Esophagus squamous epithelium (tissue), 5 donors: Measurements from ENCODE around the gene NSG2. TPM values are rescaled to one million over a fixed set of nuclear protein-coding genes. Genes with fewer than 3 reads are reported as not detected.
"Not testable (repeated sequence)": the region's sequence is repeated elsewhere in the genome, so short reads cannot be mapped to it uniquely, and the experiment has no call there.

Experiments
- DNase-seq: peaks from one replicate; lab custom pipeline; 2025; lab: John Stamatoyannopoulos, UW
- H3K27ac ChIP-seq, 4 donors: fragments of 200-600 bp; sonication (generic); one replicate each; pipeline ENCODE4 v1.5.1; 2016 to 2019; ENCODE audit warnings: mild to moderate bottlenecking in 1 of 4
- H3K27me3 ChIP-seq, 4 donors: fragments of 200-600 bp; sonication (generic); 1 replicate in 3 of 4; 2 replicates in 1 of 4; pipeline versions ENCODE4 v1.5.1 to v1.6.0; 2017 to 2021; ENCODE audit warnings: antibody characterized with exemption in 1 of 4
- H3K36me3 ChIP-seq, 3 donors: fragments of 200-600 bp; sonication (generic); one replicate each; pipeline ENCODE4 v1.5.1; 2016 to 2019
- H3K4me1 ChIP-seq, 3 donors: fragments of 200-600 bp; sonication (generic); one replicate each; pipeline ENCODE4 v1.5.1; 2017 to 2019
- H3K4me3 ChIP-seq, 4 donors: fragments of 200-600 bp; sonication (generic); 1 replicate in 3 of 4; 2 replicates in 1 of 4; pipeline ENCODE4 v1.5.1; 2016 to 2019; ENCODE audit warnings: mild to moderate bottlenecking in 2 of 4, moderate library complexity in 1 of 4
- H3K9me3 ChIP-seq, 3 donors: fragments of 200-600 bp; sonication (generic); one replicate each; pipeline ENCODE4 v1.5.1; 2016 to 2019
- POLR2A ChIP-seq, 4 donors: fragments of 450-650 bp; IDR thresholded peaks; one replicate each; pipeline ENCODE4 v1.6.1; 2017; ENCODE audit warnings: antibody characterized with exemption in 4 of 4, mild to moderate bottlenecking in 4 of 4, moderate library complexity in 3 of 4
- WGBS, 2 donors: methylation state at CpG; one replicate each; pipeline ENCODE4 v1.1.5; 2018; 5-methylcytosine and 5-hydroxymethylcytosine counted together
- intact Hi-C: fragments of 100-400 bp; cut with DNase I; formaldehyde crosslinking; loops from one replicate; pipeline ENCODE4 v1.15.0; 2022
- total RNA-seq, 4 donors: library from RNA; depleted of rRNA; stranded (reverse); fragments of >200 nt; gene quantifications; one replicate each; pipeline ENCODE4 v1.1.0, GENCODE V29; 2016
- TF ChIP-seq, protein P1 (sequence below), 6 experiments: fragments of 450-650 bp in 4 of 6; fragments of 200-600 bp in 2 of 6; sonication (generic) in 2 of 6; IDR thresholded peaks; one replicate each; pipeline ENCODE4 v1.5.1; 2016 to 2019; ENCODE audit warnings: antibody characterized with exemption in 6 of 6, mild to moderate bottlenecking in 4 of 6, moderate library complexity in 4 of 6
- donor health status: DM: yes; HTN: yes; CAD: no.

NSG2 gene
- total RNA-seq, 4 donors from 2014 or later, result not detected

DNA sequence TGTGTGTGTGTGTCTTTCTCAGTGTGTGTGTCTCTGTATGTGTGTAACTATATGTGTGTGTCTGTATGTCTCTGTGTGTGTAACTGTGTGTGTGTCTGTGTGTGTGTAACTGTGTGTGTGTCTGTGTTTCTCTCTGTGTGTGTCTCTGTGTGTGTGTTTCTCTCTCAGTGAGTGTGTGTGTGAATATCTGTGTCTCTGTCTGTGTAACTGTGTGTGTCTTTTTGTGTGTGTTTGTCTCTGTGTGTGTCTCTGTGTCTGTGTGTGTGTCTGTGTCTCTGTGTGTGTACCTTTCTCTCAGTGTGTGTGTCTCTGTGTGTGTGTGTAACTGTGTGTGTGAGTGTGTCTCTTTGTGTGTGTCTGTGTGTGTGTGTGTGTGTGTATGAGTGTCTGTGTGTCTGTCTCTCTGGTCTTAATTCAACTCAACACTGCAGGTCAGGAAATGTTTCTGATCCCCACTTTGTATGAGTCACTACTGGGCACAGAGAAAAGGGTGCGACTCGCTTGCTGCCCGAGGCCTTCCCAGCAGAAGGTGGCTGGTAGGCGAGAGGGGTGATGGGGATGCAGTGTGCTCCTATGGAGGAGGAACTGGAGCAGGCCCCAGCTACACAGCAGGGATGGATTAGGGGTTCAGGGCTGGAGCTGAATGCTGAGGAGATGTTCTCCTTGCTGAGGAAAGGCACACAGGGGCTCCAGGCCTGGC, 52.1 kb downstream of the NSG2 start:
- TF ChIP-seq POLR2A (IDR thresholded peaks at IDR 0.05), result no peak
- TF ChIP-seq, protein P1, sequence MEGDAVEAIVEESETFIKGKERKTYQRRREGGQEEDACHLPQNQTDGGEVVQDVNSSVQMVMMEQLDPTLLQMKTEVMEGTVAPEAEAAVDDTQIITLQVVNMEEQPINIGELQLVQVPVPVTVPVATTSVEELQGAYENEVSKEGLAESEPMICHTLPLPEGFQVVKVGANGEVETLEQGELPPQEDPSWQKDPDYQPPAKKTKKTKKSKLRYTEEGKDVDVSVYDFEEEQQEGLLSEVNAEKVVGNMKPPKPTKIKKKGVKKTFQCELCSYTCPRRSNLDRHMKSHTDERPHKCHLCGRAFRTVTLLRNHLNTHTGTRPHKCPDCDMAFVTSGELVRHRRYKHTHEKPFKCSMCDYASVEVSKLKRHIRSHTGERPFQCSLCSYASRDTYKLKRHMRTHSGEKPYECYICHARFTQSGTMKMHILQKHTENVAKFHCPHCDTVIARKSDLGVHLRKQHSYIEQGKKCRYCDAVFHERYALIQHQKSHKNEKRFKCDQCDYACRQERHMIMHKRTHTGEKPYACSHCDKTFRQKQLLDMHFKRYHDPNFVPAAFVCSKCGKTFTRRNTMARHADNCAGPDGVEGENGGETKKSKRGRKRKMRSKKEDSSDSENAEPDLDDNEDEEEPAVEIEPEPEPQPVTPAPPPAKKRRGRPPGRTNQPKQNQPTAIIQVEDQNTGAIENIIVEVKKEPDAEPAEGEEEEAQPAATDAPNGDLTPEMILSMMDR (IDR thresholded peaks at IDR 0.05), result no peak
- Histone ChIP-seq H3K4me1 (peaks cover 0 to 6% (median 0%) of the 10 kb centered on the region in 3 donors), H3K9me3 (no peaks in the 10 kb centered on the region), H3K36me3 (no peaks in the 10 kb centered on the region), H3K27ac (no peak overlapping the region), H3K27me3 (peaks cover 0 to 23% (median 0%) of the 10 kb centered on the region in 4 donors), H3K4me3 (no peak overlapping the region)
- DNase-seq, result no peak
- intact Hi-C loops, result no loop called here
- 17 to 40% methylated on average over 1 to 2 of the region's 4 CpGs for WGBS, 2 donors

- TF ChIP-seq, protein P1 (IDR thresholded peaks at IDR 0.05), result no peak
- no peak for TF ChIP-seq POLR2A (IDR thresholded peaks at IDR 0.05)
- intact Hi-C loops, result no loop called here
- Histone ChIP-seq H3K27ac (no peak overlapping the region), H3K9me3 (no peaks in the 10 kb centered on the region), H3K4me3 (no peak overlapping the region), H3K27me3 (peaks cover 0 to 19% (median 0%) of the 10 kb centered on the region in 4 donors), H3K36me3 (no peaks in the 10 kb centered on the region), H3K4me1 (peaks cover 0 to 6% (median 0%) of the 10 kb centered on the region in 3 donors)
- DNase-seq, result no peak
- 77 to 88% methylated on average over 11 to 14 of the region's 15 CpGs for WGBS, 2 donors
Measured at GRCh38 chr5:174098694-174099093, 53.2 kb downstream of the NSG2 start.

DNA sequence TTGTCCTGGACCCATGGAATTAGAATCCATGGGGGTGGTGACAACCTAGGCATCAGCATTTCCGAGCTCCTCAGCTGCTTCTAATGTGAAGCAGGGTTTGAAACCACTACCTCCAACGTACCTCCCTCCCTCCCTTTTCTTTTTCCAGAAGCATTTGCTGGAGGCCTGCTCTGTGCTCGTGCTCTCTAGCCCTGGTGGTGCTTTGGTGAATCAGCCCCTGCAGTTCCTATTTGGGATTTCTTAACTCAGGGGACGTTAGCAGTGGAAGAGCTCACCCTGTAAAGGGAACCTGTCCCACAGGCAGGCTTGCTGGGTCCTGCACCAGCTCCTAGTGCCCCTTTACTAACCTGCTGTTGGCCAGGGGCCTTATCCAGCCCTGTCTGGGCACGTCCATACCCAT, 55.0 kb downstream of the NSG2 start:
- Histone ChIP-seq H3K27me3 (peaks cover 0 to 18% (median 0%) of the 10 kb centered on the region in 4 donors), H3K27ac (no peak overlapping the region), H3K36me3 (no peaks in the 10 kb centered on the region), H3K4me3 (no peak overlapping the region), H3K9me3 (no peaks in the 10 kb centered on the region), H3K4me1 (peaks cover 0 to 6% (median 0%) of the 10 kb centered on the region in 3 donors)
- 33 to 59% methylated on average over 4 of the region's 5 CpGs for WGBS, 2 donors
- intact Hi-C loops, result no loop called here
- no peak for TF ChIP-seq POLR2A (IDR thresholded peaks at IDR 0.05)
- TF ChIP-seq, protein P1 (IDR thresholded peaks at IDR 0.05), result peak in 1 of 6 experiments; percentile 21
- no peak for DNase-seq

DNA sequence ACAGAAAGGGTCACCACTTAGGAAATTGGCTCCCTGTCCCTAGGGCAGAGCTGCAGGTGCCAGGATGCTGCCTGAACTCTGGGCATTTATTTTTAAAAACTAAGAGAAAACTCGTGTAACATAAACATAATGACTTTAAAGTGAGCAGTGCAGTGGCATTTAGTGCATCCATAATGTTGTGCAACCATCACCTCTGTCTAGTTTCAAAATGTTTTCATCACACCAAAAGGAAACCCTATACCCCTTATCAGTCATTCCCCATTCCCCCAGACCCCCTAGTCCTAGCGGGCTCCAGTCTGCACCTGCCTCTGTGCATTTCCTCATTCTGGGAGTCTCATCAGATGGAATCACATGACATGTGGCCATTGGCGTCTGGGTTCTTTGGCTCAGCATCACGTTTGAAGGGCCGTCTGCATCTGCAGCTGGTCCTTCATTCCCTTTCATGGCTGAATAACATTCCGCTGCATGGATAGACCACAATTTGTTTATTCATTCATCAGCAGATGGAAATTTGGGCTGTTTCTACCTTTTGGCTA, 55.8 kb downstream of the NSG2 start:
- DNase-seq, result no peak
- TF ChIP-seq, protein P1 (IDR thresholded peaks at IDR 0.05), result no peak
- no peak for TF ChIP-seq POLR2A (IDR thresholded peaks at IDR 0.05)
- Histone ChIP-seq H3K4me1 (peaks cover 0 to 6% (median 0%) of the 10 kb centered on the region in 3 donors), H3K9me3 (no peaks in the 10 kb centered on the region), H3K27ac (no peak overlapping the region), H3K36me3 (no peaks in the 10 kb centered on the region), H3K27me3 (peaks cover 0 to 14% (median 0%) of the 10 kb centered on the region in 4 donors), H3K4me3 (no peak overlapping the region)
- WGBS, 2 donors, result 59 to 64% methylated on average over 6 of the region's 6 CpGs
- intact Hi-C loops, result no loop called here

DNA sequence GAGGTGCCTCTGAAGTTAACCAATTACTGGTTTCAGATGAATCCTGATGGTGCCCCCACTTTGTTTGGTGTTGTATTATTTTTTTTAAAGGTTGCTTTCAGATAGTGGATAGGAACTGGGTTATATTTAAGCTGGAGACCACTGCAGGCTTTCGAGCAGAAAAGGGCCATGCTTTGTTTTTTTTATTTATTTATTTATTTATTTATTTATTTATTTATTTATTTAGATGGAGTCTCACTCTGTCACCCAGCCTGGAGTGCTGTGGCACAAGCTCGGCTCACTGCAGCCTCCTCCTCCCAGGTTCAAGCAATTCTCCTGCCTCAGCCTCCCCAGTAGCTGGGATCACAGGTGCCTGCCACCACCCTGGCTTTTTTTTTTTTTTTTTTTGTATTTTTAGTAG, 57.1 kb downstream of the NSG2 start:
- WGBS, 2 donors, result 88 to 98% methylated on average over 2 of the region's 2 CpGs
- H3K4me3 ChIP-seq, H3K9me3 ChIP-seq, H3K36me3 ChIP-seq, DNase-seq, intact Hi-C loops, H3K4me1 ChIP-seq, H3K27ac ChIP-seq: not testable (repeated sequence)
- peaks cover 0 to 11% (median 0%) of the 10 kb centered on the region in 4 donors for H3K27me3 ChIP-seq
